Mononuclear cell (primary cell): ENCODE results near the gene A3GALT2. TPM values are rescaled to one million over a fixed set of nuclear protein-coding genes. Genes with fewer than 3 reads are reported as not detected.
"Not testable (repeated sequence)": the region's sequence is repeated elsewhere in the genome, so short reads cannot be mapped to it uniquely, and the experiment has no call there.

Experiments used
- H3K27me3 ChIP-seq: 2 replicates; pipeline ENCODE4 v1.6.0; 2011; ENCODE audit warnings: low read length, control low read depth; ENCODE audit not compliant: insufficient read depth
- H3K4me1 ChIP-seq: 2 replicates; pipeline ENCODE4 v1.5.1; 2011; ENCODE audit warnings: mild to moderate bottlenecking, low read length, control low read depth; ENCODE audit not compliant: insufficient read depth
- H3K4me3 ChIP-seq: 2 replicates; pipeline ENCODE4 v1.5.1; 2011; ENCODE audit warnings: mild to moderate bottlenecking, low read length, moderate library complexity
- H3K9me3 ChIP-seq: 2 replicates; pipeline ENCODE4 v1.5.1; 2011; ENCODE audit warnings: low read depth, mild to moderate bottlenecking, control low read depth, low read length
- total RNA-seq: library from RNA; depleted of rRNA; stranded (reverse); fragments of >200 nt; gene quantifications from one replicate; pipeline ENCODE4 v1.2.3, GENCODE V29; 2012

The A3GALT2 gene
- total RNA-seq, 1 donor = not detected

- H3K9me3 ChIP-seq = no peaks in the 10 kb centered on the region
- H3K4me3 ChIP-seq = no peak overlapping the region
- no peaks in the 10 kb centered on the region for H3K27me3 ChIP-seq
- H3K4me1 ChIP-seq = no peaks in the 10 kb centered on the region
Observed at GRCh38 chr1:33317946-33318345, 3.0 kb downstream of the A3GALT2 start.

- no peak overlapping the region for H3K4me3 ChIP-seq
- H3K9me3 ChIP-seq = no peaks in the 10 kb centered on the region
- no peaks in the 10 kb centered on the region for H3K4me1 ChIP-seq
- no peaks in the 10 kb centered on the region for H3K27me3 ChIP-seq
Observed at GRCh38 chr1:33317354-33317753, 3.5 kb downstream of the A3GALT2 start.

GRCh38 chr1:33316601-33317000, 4.3 kb downstream of the A3GALT2 start:
- Histone ChIP-seq H3K27me3 (no peaks in the 10 kb centered on the region), H3K4me3 (no peak overlapping the region), H3K9me3 (no peaks in the 10 kb centered on the region), H3K4me1 (no peaks in the 10 kb centered on the region)

GRCh38 chr1:33314416-33314815, 6.5 kb downstream of the A3GALT2 start:
- H3K9me3 ChIP-seq = no peaks in the 10 kb centered on the region
- no peaks in the 10 kb centered on the region for H3K4me1 ChIP-seq
- no peak overlapping the region for H3K4me3 ChIP-seq
- H3K27me3 ChIP-seq = no peaks in the 10 kb centered on the region

GRCh38 chr1:33312413-33312749, 8.5 kb downstream of the A3GALT2 start:
- H3K4me1 ChIP-seq = no peaks in the 10 kb centered on the region
- H3K9me3 ChIP-seq = no peaks in the 10 kb centered on the region
- H3K4me3 ChIP-seq = no peak overlapping the region
- H3K27me3 ChIP-seq = no peaks in the 10 kb centered on the region

- Histone ChIP-seq H3K4me3 (no peak overlapping the region), H3K4me1 (peaks cover 3% of the 10 kb centered on the region)
Observed at GRCh38 chr1:33311706-33312412, 9.0 kb downstream of the A3GALT2 start.

GRCh38 chr1:33310702-33311101, 10.2 kb downstream of the A3GALT2 start:
- H3K9me3 ChIP-seq = no peaks in the 10 kb centered on the region
- H3K27me3 ChIP-seq = peaks cover 13% of the 10 kb centered on the region
- H3K4me1 ChIP-seq = peaks cover 8% of the 10 kb centered on the region
- no peak overlapping the region for H3K4me3 ChIP-seq

More at GRCh38 chr1:33311706-33312412, 9.0 kb downstream of the A3GALT2 start:
- H3K9me3 ChIP-seq = no peaks in the 10 kb centered on the region
- H3K27me3 ChIP-seq = peaks cover 1% of the 10 kb centered on the region

GRCh38 chr1:33309351-33309750, 11.5 kb downstream of the A3GALT2 start:
- not testable (repeated sequence) for H3K4me1 ChIP-seq, H3K9me3 ChIP-seq, H3K4me3 ChIP-seq
- peaks cover 13% of the 10 kb centered on the region for H3K27me3 ChIP-seq

GRCh38 chr1:33307494-33307864, 13.4 kb downstream of the A3GALT2 start:
- peaks cover 11% of the 10 kb centered on the region for H3K4me1 ChIP-seq
- H3K9me3 ChIP-seq = no peaks in the 10 kb centered on the region
- peaks cover 13% of the 10 kb centered on the region for H3K27me3 ChIP-seq
- no peak overlapping the region for H3K4me3 ChIP-seq

GRCh38 chr1:33306653-33307493, 14.0 kb downstream of the A3GALT2 start:
- H3K9me3 ChIP-seq = no peaks in the 10 kb centered on the region
- peaks cover 17% of the 10 kb centered on the region for H3K4me1 ChIP-seq
- H3K4me3 ChIP-seq = no peak overlapping the region
- peaks cover 13% of the 10 kb centered on the region for H3K27me3 ChIP-seq

- H3K4me1 ChIP-seq = peaks cover 18% of the 10 kb centered on the region
- H3K9me3 ChIP-seq = no peaks in the 10 kb centered on the region
- no peak overlapping the region for H3K4me3 ChIP-seq
- peaks cover 13% of the 10 kb centered on the region for H3K27me3 ChIP-seq
Observed at GRCh38 chr1:33305816-33306652, 14.9 kb downstream of the A3GALT2 start.

- Histone ChIP-seq H3K4me1 (peaks cover 18% of the 10 kb centered on the region), H3K27me3 (peaks cover 13% of the 10 kb centered on the region)
Observed at GRCh38 chr1:33305016-33305415, 15.9 kb downstream of the A3GALT2 start.

GRCh38 chr1:33302325-33302724, 18.6 kb downstream of the A3GALT2 start:
- Histone ChIP-seq H3K4me3 (no peak overlapping the region), H3K9me3 (no peaks in the 10 kb centered on the region), H3K27me3 (peaks cover 13% of the 10 kb centered on the region), H3K4me1 (peaks cover 22% of the 10 kb centered on the region)

More at GRCh38 chr1:33305016-33305415, 15.9 kb downstream of the A3GALT2 start:
- Histone ChIP-seq H3K4me3 (no peak overlapping the region), H3K9me3 (no peaks in the 10 kb centered on the region)

GRCh38 chr1:33301273-33301984, 19.5 kb downstream of the A3GALT2 start:
- H3K4me1 ChIP-seq = peaks cover 15% of the 10 kb centered on the region
- peaks cover 7% of the 10 kb centered on the region for H3K27me3 ChIP-seq
- no peak overlapping the region for H3K4me3 ChIP-seq
- H3K9me3 ChIP-seq = no peaks in the 10 kb centered on the region
